Motor neuron (in vitro differentiated cells): Measurements from ENCODE around the gene TSBP1. TPM values are rescaled to one million over a fixed set of nuclear protein-coding genes. Genes with fewer than 3 reads are reported as not detected.
"Not testable (repeated sequence)": the region's sequence is repeated elsewhere in the genome, so short reads cannot be mapped to it uniquely, and the experiment has no call there.

ENCODE experiments used
- ATAC-seq, 8 experiments: fragments of 200-7000 bp; cut with Tn5 transposase; replicated peaks in 6 of 8; 2 replicates each; pipeline ENCODE4 v1.8.0; 2021; ENCODE audit warnings: mild to moderate bottlenecking in 8 of 8, moderate library complexity in 8 of 8
- H3K27ac ChIP-seq, 2 donors: fragments of 250-450 bp; sonication (Bioruptor Pico); 2 replicates each; pipeline ENCODE4 v1.9.0; 2021; ENCODE audit warnings: antibody characterized with exemption in 2 of 2, mild to moderate bottlenecking in 2 of 2, moderate library complexity in 1 of 2
- H3K4me1 ChIP-seq, 2 donors: fragments of 250-450 bp; sonication (Bioruptor Pico); replicated peaks in 1 of 2; 2 replicates each; pipeline ENCODE4 v1.6.1; 2021; ENCODE audit warnings: antibody characterized with exemption in 2 of 2, mild to moderate bottlenecking in 2 of 2, moderate library complexity in 1 of 2
- H3K4me3 ChIP-seq, 5 donors: fragments of 250-450 bp; sonication (Bioruptor Pico); 2 replicates each; pipeline ENCODE4 v1.9.0; 2021; ENCODE audit warnings: antibody characterized with exemption in 5 of 5, mild to moderate bottlenecking in 5 of 5, moderate library complexity in 4 of 5
- WGBS, 10 experiments: fragments of 450-650 bp; shearing (Covaris generic); methylation state at CpG; one replicate each; pipeline ENCODE4 v1.0.0; 2022; 5-methylcytosine and 5-hydroxymethylcytosine counted together
- in situ Hi-C, 9 experiments: fragments of 400-800 bp; cut with MboI; loops; one replicate each; pipeline ENCODE4 v1.15.0; 2021; ENCODE audit warnings: low sequenced_read_pairs in 9 of 9, low pct_unique_long_range_greater_than_20kb in 2 of 9; ENCODE audit not compliant: unreplicated experiment in 9 of 9
- total RNA-seq, 8 experiments: library from RNA; unstranded; fragments of 300-600 nt; gene quantifications; 2 replicates each; pipeline versions ENCODE4 v1.2.3 to v1.2.4, GENCODE V29; 2022

Gene TSBP1
- total RNA-seq, 8 experiments from 2014 or later, result 0.09 to 0.76 (median 0.41) TPM; not detected in 3

DNA sequence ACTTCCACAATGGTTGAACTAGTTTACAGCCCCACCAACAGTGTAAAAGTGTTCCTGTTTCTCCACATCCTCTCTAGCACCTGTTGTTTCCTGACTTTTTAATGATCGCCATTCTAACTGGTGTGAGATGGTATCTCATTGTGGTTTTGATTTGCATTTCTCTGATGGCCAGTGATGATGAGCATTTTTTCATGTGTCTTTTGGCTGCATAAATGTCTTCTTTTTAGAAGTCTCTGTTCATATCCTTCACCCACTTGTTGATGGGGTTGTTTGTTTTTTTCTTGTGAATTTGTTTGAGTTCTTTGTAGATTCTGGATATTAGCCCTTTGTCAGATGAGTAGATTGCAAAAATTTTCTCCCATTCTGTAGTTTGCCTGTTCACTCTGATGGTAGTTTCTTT lies 12.5 kb downstream of the TSBP1 start:
- in situ Hi-C loops, ATAC-seq, H3K4me1 ChIP-seq, H3K27ac ChIP-seq, H3K4me3 ChIP-seq: not testable (repeated sequence)
- WGBS, 10 experiments, result no CpG with 5 or more reads among the region's 1 CpG

DNA sequence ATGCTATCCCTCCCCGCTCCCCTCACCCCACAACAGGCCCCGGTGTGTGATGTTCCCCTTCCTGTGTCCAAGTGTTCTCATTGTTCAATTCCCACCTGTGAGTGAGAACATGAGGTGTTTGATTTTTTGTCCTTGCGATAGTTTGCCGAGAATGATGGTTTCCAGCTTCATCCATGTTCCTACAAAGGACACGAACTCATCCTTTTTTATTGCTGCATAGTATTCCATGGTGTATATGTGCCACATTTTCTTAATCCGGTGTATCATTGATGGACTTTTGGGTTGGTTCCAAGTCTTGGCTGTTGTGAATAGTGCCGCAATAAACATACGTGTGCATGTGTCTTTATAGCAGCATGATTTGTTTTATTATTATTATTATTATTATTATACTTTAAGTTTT lies 13.2 kb downstream of the TSBP1 start:
- in situ Hi-C loops, H3K27ac ChIP-seq, ATAC-seq, H3K4me1 ChIP-seq, H3K4me3 ChIP-seq: not testable (repeated sequence)
- WGBS, 10 experiments, result 71 to 90% methylated on average over 2 to 5 of the region's 8 CpGs; no CpG with 5 or more reads in 8 of the 10 experiments

DNA sequence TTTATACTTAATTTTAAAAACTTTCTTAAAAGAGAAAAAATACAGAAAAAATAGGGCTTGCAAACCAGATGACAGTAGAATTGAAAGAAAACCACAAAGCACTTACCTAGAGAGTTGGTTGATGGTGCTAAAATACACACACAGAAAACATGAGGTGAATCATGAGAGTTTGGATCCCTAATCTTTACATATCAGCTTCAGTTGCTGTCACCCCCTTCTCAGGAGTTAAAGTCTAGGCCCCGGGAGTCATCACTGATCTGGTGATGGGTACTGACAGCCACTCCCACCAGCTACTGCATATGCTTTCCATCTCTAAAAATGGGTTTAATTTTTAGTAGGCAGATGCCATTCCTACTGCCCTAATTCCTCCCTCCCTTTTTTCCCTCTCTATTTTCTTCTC lies 16.7 kb downstream of the TSBP1 start:
- no peak for ATAC-seq
- H3K4me1 ChIP-seq, result no peaks in the 10 kb centered on the region
- no peak overlapping the region for H3K4me3 ChIP-seq
- 0 to 82% (median 46%) methylated on average over 1 of the region's 1 CpG; no CpG with 5 or more reads in 4 of the 10 experiments for whole genome bisulfite sequencing, 10 experiments
- no peak overlapping the region for H3K27ac ChIP-seq
- in situ Hi-C loops, result no loop called here

GRCh38 chr6:32353348-32353747 lies 18.4 kb downstream of the TSBP1 start:
- 7 to 88% (median 58%) methylated on average over 2 of the region's 2 CpGs for WGBS, 10 experiments
- Histone ChIP-seq H3K4me1 (no peaks in the 10 kb centered on the region), H3K4me3 (no peak overlapping the region), H3K27ac (no peak overlapping the region)
- no peak for ATAC-seq
- in situ Hi-C loops, result no loop called here

DNA sequence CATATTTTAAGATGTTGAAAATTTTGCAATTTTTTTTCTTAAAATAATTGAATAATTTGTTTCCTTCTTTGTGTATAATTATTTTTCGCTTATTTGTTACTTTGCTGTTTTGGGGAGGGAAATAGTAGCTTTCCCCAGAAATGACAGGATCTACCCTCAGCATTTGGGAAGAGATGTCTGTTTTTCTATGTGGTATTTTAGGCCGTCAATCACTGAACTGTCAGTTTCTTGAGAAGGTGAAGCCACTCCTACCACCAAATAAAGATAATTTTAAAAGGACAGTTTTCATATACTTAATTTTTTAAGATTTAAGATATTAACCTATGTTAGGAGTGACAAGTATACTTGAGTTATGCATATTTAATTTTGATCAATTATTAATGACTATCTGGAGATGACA lies 31.5 kb downstream of the TSBP1 start:
- 31 to 100% (median 82%) methylated on average over 1 to 2 of the region's 2 CpGs for WGBS, 10 experiments
- H3K27ac ChIP-seq, result no peak overlapping the region
- no peaks in the 10 kb centered on the region for H3K4me1 ChIP-seq
- in situ Hi-C loops, result no loop called here
- ATAC-seq, result no peak
- H3K4me3 ChIP-seq, result no peak overlapping the region

DNA sequence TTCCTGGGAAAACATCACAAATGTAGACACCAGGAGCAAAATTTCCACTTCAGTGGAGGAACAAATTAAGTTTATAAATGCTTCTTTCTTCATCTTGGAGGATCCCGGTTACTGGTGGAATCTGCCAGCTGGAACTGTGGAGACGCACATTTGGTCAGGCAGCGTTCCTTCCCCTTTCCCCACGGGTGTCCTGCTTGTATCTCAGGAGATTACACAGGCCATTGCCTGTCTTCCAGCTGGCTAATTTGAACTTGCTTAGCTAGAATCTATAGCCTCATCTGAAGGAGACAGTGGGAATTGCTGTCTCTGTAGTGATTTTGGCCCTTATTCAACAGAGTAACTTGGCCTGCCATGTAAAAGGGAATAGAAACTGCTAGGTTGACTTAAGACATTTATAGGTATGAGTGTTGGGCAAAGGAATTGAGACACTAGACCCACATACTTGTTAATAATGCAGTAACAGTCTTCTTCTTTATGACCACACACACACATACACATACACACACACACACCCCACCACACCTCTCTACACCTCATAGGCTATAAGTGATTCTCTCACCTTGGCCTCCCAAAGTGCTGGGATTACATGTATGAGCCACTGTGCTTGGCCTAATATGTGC lies 34.4 kb downstream of the TSBP1 start:
- Histone ChIP-seq H3K27ac (no peak overlapping the region), H3K4me3 (no peak overlapping the region), H3K4me1 (no peaks in the 10 kb centered on the region)
- in situ Hi-C loops, result no loop called here
- WGBS, 10 experiments, result 10 to 96% (median 63%) methylated on average over 2 to 4 of the region's 4 CpGs; no CpG with 5 or more reads in 2 of the 10 experiments
- ATAC-seq, result no peak

DNA sequence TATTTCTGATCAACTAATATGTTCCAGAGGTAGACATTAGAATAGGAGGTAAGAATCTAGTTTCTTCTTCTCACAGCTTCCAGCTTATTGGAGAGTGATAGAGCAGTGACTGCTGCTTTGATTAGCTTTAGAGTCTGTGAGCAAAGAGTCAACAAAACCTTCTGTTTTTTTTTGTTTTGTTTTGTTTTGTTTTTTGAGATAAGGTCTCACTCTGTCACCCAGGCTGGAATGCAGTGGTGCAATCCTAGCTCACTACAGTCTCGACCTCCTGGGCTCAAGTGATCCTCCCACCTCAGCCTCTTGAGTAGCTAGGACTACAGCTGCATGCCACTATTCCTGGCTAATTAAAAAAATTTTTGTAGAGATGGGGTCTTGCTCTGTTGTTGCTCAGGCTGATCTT lies 39.3 kb downstream of the TSBP1 start:
- ATAC-seq, result no peak
- in situ Hi-C loops, result no loop called here
- Histone ChIP-seq H3K4me3 (no peak overlapping the region), H3K27ac (no peak overlapping the region), H3K4me1 (no peaks in the 10 kb centered on the region)
- 83 to 88% methylated on average over 1 of the region's 1 CpG; no CpG with 5 or more reads in 8 of the 10 experiments for WGBS, 10 experiments

GRCh38 chr6:32329141-32329540 lies 42.6 kb downstream of the TSBP1 start:
- no peaks in the 10 kb centered on the region for H3K4me1 ChIP-seq
- no peak overlapping the region for H3K27ac ChIP-seq
- H3K4me3 ChIP-seq, result no peak overlapping the region
- ATAC-seq, result no peak
- in situ Hi-C loops, result no loop called here

DNA sequence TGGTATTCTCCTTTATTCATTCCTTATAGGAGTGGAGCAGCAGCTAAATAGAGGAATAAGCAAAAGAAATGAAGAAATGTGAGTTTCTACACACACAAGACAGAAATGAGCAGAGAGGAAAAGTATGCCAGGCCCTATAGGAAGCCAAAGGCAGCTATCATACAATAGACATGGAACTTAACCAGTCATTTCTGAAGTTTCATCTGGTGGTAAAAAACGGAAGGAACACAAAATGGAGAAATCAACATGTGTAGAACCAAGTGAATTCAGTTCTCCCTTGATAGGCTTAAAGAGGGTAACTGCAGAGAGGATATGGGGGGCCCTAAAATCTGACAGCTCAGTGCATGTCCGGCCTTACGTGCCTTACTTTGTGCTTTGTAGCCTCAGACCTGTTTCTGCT lies 44.6 kb downstream of the TSBP1 start:
- Histone ChIP-seq H3K4me1 (no peaks in the 10 kb centered on the region), H3K27ac (no peak overlapping the region), H3K4me3 (no peak overlapping the region)
- no peak for ATAC-seq
- in situ Hi-C loops, result no loop called here
- WGBS, 10 experiments, result 19 to 100% (median 82%) methylated on average over 1 to 3 of the region's 3 CpGs

- Histone ChIP-seq H3K4me3 (no peak overlapping the region), H3K4me1 (no peaks in the 10 kb centered on the region), H3K27ac (no peak overlapping the region)
- in situ Hi-C loops, result no loop called here
- ATAC-seq, result no peak
These were observed 53.2 kb downstream of the TSBP1 start for GRCh38 chr6:32318501-32318900.

DNA sequence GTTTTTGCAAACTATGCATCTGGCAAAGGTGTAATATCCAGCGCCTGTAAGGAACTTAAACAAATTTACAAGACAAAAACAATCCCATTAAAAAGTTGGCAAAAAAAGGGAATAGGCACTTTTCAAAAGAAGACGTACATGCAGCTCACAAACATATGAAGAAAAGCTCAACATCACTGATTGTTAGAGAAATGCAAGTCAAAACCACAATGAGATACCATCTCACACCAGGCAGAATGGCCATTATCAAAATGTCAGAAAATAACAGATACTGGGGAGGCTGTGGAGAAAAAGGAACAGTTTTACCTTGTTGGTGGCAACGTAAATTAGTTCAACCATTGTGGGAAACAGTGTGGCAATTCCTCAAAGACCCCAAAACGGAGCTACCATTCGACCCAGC lies 54.2 kb downstream of the TSBP1 start:
- Histone ChIP-seq H3K4me3 (no peak overlapping the region), H3K4me1 (no peaks in the 10 kb centered on the region), H3K27ac (no peak overlapping the region)
- no peak for ATAC-seq
- 9 to 100% (median 71%) methylated on average over 1 to 5 of the region's 5 CpGs for WGBS, 10 experiments
- in situ Hi-C loops, result no loop called here

DNA sequence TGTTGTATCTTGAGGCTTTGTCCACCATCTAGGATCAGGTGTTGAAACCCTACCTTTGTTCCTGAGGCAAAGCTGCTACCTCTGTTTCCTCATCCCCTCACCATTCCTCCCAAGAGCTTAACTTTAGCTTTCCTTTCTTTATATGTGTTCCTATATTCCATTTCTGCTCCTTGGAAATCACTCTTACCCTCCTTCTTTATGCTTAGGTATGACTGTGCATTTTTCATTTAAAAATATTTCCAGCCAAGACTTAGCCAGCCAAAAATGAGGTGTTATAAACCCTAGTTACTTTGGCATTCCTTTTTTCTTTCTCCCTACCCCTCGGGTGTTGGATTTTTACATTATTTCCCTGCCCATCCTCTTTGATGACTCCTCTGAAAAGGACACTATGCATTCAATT lies 57.7 kb downstream of the TSBP1 start:
- ATAC-seq, result no peak
- Histone ChIP-seq H3K27ac (no peak overlapping the region), H3K4me1 (no peaks in the 10 kb centered on the region), H3K4me3 (no peak overlapping the region)
- in situ Hi-C loops, result no loop called here
- WGBS, 10 experiments, result 0 to 82% (median 11%) methylated on average over 1 of the region's 1 CpG; no CpG with 5 or more reads in 3 of the 10 experiments

GRCh38 chr6:32298632-32299336 lies 72.9 kb downstream of the TSBP1 start:
- Histone ChIP-seq H3K4me1 (no peaks in the 10 kb centered on the region), H3K4me3 (no peak overlapping the region), H3K27ac (no peak overlapping the region)
- ATAC-seq, result no peak
- 27 to 100% (median 68%) methylated on average over 1 to 3 of the region's 3 CpGs for WGBS, 10 experiments
- in situ Hi-C loops, result no loop called here

DNA sequence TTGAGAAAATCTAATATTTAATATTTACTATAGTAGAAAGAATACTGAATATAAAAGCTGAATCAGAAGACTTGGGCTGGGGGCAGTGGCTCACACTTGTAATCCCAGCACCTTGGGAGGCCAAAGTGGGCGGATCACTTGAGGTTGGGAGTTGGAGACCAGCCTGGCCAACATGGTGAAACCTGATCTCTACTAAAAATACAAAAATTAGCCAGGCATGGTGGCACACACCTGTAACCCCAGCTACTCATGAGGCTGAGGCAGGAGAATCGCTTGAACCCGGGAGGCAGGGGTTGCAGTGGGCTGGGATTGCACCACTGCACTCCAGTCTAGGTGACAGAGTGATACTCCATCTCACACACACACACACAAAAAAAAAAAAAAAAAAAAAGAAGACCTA lies 76.7 kb downstream of the TSBP1 start:
- in situ Hi-C loops, H3K4me1 ChIP-seq, H3K4me3 ChIP-seq, H3K27ac ChIP-seq, ATAC-seq: not testable (repeated sequence)
- 28 to 100% (median 62%) methylated on average over 1 to 2 of the region's 3 CpGs; no CpG with 5 or more reads in 4 of the 10 experiments for WGBS, 10 experiments
